Ishikawa (cell line): Measurements from ENCODE around the gene ABCE1.

ENCODE experiments used
- CEBPB ChIP-seq: IDR thresholded peaks from 2 replicates; pipeline ENCODE4 v1.6.1; 2012
- CREB1 ChIP-seq: IDR thresholded peaks from 2 replicates; pipeline ENCODE4 v1.6.1; 2012; ENCODE audit warnings: low read depth
- EGR1 ChIP-seq: IDR thresholded peaks from 2 replicates; pipeline ENCODE4 v1.6.1; 2012
- EP300 ChIP-seq: IDR thresholded peaks from 2 replicates; pipeline ENCODE4 v1.6.1; 2012; ENCODE audit warnings: borderline replicate concordance
- FOXM1 ChIP-seq: IDR thresholded peaks from 2 replicates; pipeline ENCODE4 v1.6.1; 2012; ENCODE audit warnings: low read depth, borderline replicate concordance
- NFIC ChIP-seq: IDR thresholded peaks from 2 replicates; pipeline ENCODE4 v1.6.1; 2012
- RAD21 ChIP-seq: IDR thresholded peaks from 2 replicates; pipeline ENCODE4 v1.6.1; 2012; ENCODE audit warnings: low read depth
- TAF1 ChIP-seq: IDR thresholded peaks from 2 replicates; pipeline ENCODE4 v1.6.1; 2012; ENCODE audit warnings: low read depth, mild to moderate bottlenecking
- TCF12 ChIP-seq: IDR thresholded peaks from 2 replicates; pipeline ENCODE4 v1.6.1; 2012; ENCODE audit warnings: low read depth
- TEAD4 ChIP-seq: IDR thresholded peaks from 2 replicates; pipeline ENCODE4 v1.6.1; 2012
- YY1 ChIP-seq: IDR thresholded peaks from 2 replicates; pipeline ENCODE4 v1.6.1; 2012; ENCODE audit warnings: low read depth
- ZBTB7A ChIP-seq: IDR thresholded peaks from 2 replicates; pipeline ENCODE4 v1.6.1; 2012; ENCODE audit warnings: low read depth
- TF ChIP-seq, protein P1 (sequence below): IDR thresholded peaks from 2 replicates; pipeline ENCODE4 v1.6.1; 2012
- TF ChIP-seq, protein P2 (sequence below): IDR thresholded peaks from 2 replicates; pipeline ENCODE4 v1.6.1; 2012
- TF ChIP-seq, protein P3 (sequence below): IDR thresholded peaks from 2 replicates; pipeline ENCODE4 v1.6.1; 2012; ENCODE audit warnings: low read depth, mild to moderate bottlenecking

ABCE1 gene

DNA sequence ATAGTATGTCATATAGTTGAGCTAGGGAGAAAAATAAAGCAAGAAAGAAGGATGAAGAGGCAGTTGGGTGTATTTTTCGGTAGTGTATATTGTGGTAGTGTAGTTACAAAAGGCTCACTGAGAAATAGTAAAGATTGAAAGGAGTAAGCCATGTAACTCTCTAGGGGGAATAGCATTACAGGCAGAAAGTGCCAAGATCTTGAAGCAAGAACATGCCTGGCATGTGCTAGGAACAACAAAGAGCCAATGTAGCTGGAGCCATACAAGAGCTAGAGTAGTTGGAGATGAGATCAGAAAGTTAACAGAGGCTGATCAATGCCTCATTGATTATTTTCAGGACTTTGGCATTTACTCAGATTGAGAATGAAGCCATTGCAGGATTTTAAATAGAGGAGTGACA lies 3.0 kb downstream of the ABCE1 start:
- TF ChIP-seq TAF1 (no peak), FOXM1 (no peak), EP300 (no peak), EGR1 (no peak), CREB1 (no peak)

DNA sequence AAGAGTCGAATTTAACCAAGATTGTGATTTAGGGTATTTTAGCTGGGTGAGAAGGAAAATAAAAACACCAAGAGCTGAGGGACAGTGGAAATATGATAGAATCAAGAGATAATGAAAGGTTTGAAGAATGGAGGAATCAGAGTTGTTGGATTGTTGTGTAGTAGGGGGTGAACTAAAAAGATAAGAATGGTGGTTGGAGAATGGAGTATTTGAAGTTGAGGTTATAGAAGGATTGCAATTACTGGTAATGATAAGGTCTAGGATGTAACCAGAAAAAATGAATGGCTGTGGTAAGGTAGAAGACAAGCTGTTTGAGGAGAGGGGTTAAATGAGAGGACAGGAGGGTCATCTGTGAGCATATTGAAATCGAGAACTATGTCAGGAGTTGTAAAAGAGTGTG lies 4.5 kb downstream of the ABCE1 start:
- no peak for TF ChIP-seq CREB1
- TF ChIP-seq RAD21 = no peak
- TF ChIP-seq, protein P1, sequence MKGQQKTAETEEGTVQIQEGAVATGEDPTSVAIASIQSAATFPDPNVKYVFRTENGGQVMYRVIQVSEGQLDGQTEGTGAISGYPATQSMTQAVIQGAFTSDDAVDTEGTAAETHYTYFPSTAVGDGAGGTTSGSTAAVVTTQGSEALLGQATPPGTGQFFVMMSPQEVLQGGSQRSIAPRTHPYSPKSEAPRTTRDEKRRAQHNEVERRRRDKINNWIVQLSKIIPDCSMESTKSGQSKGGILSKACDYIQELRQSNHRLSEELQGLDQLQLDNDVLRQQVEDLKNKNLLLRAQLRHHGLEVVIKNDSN = no peak
- no peak for TF ChIP-seq TAF1
- TF ChIP-seq EGR1 = no peak
- no peak for TF ChIP-seq CEBPB
- TF ChIP-seq, protein P2, sequence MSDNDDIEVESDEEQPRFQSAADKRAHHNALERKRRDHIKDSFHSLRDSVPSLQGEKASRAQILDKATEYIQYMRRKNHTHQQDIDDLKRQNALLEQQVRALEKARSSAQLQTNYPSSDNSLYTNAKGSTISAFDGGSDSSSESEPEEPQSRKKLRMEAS = no peak
- TF ChIP-seq NFIC = no peak
- TF ChIP-seq EP300 = no peak
- no peak for TF ChIP-seq TEAD4
- TF ChIP-seq, protein P3, sequence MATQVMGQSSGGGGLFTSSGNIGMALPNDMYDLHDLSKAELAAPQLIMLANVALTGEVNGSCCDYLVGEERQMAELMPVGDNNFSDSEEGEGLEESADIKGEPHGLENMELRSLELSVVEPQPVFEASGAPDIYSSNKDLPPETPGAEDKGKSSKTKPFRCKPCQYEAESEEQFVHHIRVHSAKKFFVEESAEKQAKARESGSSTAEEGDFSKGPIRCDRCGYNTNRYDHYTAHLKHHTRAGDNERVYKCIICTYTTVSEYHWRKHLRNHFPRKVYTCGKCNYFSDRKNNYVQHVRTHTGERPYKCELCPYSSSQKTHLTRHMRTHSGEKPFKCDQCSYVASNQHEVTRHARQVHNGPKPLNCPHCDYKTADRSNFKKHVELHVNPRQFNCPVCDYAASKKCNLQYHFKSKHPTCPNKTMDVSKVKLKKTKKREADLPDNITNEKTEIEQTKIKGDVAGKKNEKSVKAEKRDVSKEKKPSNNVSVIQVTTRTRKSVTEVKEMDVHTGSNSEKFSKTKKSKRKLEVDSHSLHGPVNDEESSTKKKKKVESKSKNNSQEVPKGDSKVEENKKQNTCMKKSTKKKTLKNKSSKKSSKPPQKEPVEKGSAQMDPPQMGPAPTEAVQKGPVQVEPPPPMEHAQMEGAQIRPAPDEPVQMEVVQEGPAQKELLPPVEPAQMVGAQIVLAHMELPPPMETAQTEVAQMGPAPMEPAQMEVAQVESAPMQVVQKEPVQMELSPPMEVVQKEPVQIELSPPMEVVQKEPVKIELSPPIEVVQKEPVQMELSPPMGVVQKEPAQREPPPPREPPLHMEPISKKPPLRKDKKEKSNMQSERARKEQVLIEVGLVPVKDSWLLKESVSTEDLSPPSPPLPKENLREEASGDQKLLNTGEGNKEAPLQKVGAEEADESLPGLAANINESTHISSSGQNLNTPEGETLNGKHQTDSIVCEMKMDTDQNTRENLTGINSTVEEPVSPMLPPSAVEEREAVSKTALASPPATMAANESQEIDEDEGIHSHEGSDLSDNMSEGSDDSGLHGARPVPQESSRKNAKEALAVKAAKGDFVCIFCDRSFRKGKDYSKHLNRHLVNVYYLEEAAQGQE = no peak
- no peak for TF ChIP-seq FOXM1

DNA sequence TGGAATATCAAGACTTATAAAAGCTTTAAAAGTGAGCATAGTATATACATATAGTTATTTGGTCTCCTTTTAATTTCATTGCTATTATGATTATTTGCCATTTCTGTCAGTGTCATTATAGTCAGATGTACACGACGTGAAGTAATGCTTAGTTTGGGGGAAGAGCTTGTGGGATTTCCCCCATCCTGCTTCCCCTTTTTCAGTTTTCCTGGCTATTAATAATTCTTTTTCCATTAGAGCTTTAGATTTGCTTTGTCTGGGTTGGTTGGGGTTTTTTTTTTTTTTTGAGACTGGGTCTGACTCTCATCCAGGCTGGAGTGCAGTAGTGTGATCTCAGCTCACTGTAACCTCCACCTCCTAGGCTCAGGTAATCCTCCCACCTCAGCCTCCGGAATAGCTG lies 5.4 kb downstream of the ABCE1 start:
- TF ChIP-seq, protein P2 = no peak
- TF ChIP-seq NFIC = no peak
- no peak for TF ChIP-seq FOXM1
- TF ChIP-seq TCF12 = no peak
- TF ChIP-seq, protein P1 = no peak
- no peak for TF ChIP-seq RAD21
- TF ChIP-seq, protein P3 = no peak
- no peak for TF ChIP-seq CEBPB
- no peak for TF ChIP-seq EP300
- no peak for TF ChIP-seq TEAD4
- TF ChIP-seq TAF1 = no peak
- TF ChIP-seq YY1 = no peak
- TF ChIP-seq CREB1 = no peak
- no peak for TF ChIP-seq ZBTB7A
- no peak for TF ChIP-seq EGR1

DNA sequence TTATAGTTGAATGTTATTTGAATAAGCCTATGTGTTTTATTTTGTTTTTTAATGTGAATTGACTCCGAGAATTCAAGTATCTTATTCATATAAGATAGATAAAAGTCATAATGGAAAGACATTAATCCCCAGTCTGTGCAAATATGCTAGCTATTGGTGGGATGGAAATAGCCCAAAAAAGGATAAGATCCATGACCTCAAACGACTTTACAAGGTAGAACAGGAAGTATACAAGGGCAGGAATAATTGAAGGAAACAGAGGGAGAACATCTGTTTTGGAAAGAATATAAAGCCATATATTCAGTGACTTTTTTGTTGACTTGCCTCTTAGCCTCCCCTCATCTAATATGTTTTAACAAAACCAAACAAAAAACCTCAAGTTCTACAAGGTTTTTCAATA lies 9.0 kb downstream of the ABCE1 start:
- TF ChIP-seq YY1 (no peak), TAF1 (no peak), RAD21 (no peak), EP300 (no peak)
- TF ChIP-seq, protein P3 = no peak

DNA sequence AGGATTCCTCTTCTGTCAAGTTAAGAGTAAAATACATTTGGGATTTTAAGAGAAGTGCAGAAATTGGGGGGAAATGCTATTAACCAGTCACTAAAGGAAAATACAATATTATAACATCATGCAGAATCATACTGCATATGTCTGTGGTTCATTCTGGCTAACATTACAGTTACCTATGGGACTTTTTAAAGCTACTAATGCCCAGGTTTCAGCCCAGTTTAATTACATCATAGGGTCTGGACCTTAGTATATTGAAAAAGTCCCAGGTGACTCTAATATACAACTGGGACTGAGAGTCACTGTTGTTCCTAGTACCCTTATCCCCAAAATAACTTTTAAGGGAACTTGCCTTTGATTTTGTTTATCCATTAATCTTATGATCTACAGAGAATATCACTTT lies 10.0 kb downstream of the ABCE1 start:
- TF ChIP-seq, protein P3 = no peak
- no peak for TF ChIP-seq EGR1
- TF ChIP-seq NFIC = no peak
- no peak for TF ChIP-seq YY1
- TF ChIP-seq TAF1 = no peak
- no peak for TF ChIP-seq TCF12
- no peak for TF ChIP-seq EP300
- no peak for TF ChIP-seq ZBTB7A
- no peak for TF ChIP-seq RAD21
- no peak for TF ChIP-seq CREB1
- no peak for TF ChIP-seq TEAD4
- no peak for TF ChIP-seq CEBPB
- no peak for TF ChIP-seq FOXM1
- TF ChIP-seq, protein P1 = no peak
- TF ChIP-seq, protein P2 = no peak
